ENCODE data around the gene BBIP1.
A peak's percentile ranks its signal among the peaks of the same experiment; 100 is the strongest.

Gene BBIP1

DNA sequence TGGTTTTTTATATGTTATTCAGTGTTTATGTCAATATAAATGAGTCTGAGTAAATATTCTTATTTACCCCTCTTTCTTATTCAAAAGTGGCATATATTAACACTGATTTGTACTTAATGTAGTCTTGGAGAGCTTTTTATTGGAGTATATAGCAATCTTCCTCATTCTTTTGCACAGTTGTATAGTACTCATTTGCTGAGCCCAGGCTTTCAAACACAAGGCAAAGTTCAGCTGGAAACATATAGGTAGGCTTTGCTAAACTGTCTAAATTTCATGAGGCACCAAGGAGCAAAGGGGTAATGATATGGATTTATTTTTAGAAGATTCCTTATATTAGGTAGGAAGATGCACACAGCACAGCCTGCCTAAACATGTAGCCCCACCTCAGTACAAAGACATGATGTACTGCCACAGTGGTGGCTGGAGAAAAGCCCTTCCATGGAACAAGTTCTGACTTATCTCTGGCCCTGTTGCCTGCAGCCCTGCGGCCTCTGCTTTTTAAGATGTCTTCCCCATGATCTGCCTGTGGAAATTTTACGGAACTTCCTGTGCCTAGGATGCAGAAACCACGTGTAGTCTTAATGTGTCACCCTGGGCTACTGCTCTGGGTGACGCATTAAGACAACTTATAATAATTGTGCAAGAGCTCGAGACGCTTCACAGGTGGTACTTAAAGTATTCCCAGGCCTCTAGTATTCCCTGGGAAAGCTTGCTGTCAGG lies 56.9 kb downstream of the BBIP1 start:
- no peak for DNase-seq

DNA sequence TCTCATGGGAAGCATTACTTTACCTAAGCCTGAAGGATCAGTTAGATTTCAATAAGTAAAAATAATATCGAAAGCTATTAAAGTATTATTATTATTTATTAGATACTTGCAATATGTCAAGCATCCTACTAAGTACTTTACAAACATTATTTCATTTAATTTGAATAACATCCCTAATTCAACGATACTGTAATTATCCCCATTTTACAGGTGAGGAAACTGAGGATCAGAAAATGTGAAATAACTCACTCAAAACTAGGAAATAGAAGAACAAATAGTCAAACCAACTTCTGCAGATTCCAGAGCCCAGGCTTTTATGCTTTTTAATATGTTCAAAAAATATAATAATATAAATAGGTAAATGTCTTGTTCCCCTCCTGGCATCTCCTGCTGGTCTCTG lies 57.5 kb downstream of the BBIP1 start:
- DNase-seq: no peak

DNA sequence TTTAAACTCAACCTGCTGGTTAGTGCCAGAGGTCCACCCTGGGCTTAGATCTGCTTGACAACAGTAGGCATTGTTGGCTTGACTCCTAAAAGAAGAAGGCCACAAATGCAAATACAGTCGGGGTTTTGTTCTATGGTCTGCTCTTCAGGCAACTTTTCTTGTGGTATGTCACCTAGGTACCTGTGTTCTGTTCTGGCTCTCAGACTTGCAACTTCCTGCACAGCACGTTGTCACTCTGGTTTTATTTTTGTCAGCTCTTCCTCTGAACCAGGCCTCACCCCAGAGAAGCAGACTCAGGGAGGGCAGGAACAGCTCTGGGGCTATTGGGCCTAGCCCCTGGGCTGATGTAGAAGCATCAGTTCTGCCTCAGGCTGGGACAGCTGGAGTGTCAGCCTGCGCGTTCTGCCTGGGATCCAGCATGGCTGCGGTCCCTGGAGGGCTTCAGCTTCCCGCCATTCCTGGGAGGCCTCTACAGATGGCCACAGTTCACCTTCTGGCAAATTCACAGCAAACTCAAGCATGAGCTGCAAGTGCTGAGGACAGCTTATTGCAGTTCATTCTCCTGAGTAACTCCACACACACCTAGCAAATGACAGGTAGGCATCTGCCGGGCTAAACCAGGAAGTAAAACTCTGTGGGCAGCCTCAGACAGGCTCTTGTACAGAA lies 58.3 kb downstream of the BBIP1 start:
- DNase-seq: peak in 1 of 14 donors; percentile 34

GRCh38 chr10:110859973-110860376 lies 59.0 kb downstream of the BBIP1 start:
- DNase-seq: no peak

GRCh38 chr10:110859206-110859972 lies 59.6 kb downstream of the BBIP1 start:
- DNase-seq: no peak

- DNase-seq: no peak
Measured at GRCh38 chr10:110858297-110858934, 60.6 kb downstream of the BBIP1 start.

DNA sequence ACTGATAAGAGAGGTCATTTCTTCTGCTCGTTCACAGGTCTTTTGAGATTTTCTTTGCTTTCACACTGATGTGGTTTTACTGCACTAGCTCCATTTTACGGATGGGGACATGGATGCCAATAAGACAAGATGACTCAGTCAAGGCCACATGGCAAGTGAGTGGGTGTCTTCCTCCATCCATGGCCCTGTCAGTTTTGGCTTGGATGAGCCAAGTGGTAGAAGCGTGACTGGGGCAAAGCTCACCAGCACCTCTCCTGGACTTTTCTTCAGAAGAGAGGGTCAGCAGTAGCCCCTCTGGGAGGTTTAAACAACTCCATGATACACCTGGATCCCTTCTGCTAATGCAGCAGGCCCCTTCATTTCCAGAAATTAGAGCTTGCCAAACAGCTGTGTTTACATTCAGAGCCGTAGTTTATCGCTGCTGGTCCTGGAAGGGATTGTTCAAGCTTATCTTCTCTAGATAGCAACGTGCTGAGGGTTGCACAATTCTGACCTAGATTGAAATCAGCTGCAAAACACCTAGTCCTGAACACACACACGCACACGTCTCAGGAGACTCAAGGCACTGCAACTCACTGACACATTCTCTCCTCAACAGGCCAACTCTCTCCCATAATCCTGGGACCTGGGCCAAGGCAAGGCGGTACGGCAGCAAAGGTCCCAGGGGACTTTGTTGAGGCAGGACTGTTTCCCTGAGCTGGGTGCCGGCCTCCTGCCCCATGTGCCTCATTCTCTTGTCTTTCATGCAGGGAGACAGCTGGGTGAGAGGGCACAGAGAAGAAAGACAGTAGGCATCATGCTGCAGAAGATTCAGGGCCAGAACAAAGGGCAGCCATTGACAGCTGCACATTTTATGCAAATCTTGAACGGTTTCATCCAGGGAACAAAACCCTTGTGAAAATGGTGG lies 61.5 kb downstream of the BBIP1 start:
- DNase-seq: peak in 3 of 14 donors; percentile 20 to 64 (median 26)

- DNase-seq: no peak
Measured at GRCh38 chr10:110853921-110854605, 64.9 kb downstream of the BBIP1 start.

DNA sequence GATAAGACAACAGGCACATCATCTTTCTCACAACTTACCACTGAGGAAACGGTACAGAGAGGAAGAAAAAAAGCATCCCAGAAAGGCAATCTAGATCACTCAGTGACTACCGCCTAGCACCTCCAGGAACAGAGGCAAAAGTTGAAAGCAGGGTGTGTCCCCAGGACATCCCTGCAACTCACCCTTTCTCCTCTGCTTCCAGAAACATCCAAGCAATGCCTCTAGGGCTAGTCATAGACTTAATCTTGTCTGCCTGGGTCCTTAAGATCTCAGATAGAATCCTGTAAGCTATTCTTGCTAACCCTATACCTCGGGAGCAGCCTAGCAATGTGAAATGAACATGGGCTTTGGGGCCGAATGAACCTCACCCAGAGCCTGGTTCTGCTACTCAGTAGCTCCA lies 66.0 kb downstream of the BBIP1 start:
- no peak for DNase-seq

GRCh38 chr10:110852255-110852896 lies 66.6 kb downstream of the BBIP1 start:
- no peak for DNase-seq

- DNase-seq: no peak
Measured at GRCh38 chr10:110851020-110851612, 67.9 kb downstream of the BBIP1 start.

GRCh38 chr10:110850099-110850498 lies 68.9 kb downstream of the BBIP1 start:
- no peak for DNase-seq

All from C1 segment of cervical spinal cord (tissue), 14 donors.